PC-9 (cell line): Measurements from ENCODE around the gene CCNL1.
"Not testable (repeated sequence)": the region's sequence is repeated elsewhere in the genome, so short reads cannot be mapped to it uniquely, and the experiment has no call there.

ENCODE experiments used
- CTCF ChIP-seq: fragments of 200-600 bp; sonication (generic); conservative IDR thresholded peaks from 2 replicates; pipeline ENCODE4 v1.6.1; 2017; ENCODE audit warnings: mixed run types, antibody characterized with exemption, mild to moderate bottlenecking, moderate library complexity
- EZH2 ChIP-seq: fragments of 200-600 bp; sonication (generic); IDR thresholded peaks from 2 replicates; pipeline ENCODE4 v1.8.0; 2017; ENCODE audit warnings: antibody characterized with exemption, low read depth

GRCh38 chr3:157178503-157179364 lies 18.8 kb upstream of the CCNL1 start:
- TF ChIP-seq CTCF, EZH2: not testable (repeated sequence)
